ENCODE measurements around the gene GARRE1.

- TF ChIP-seq CTCF (IDR thresholded peaks at IDR 0.05; ENCODE audit: low read depth, low read length, missing input control) (no peak), GABPA (IDR thresholded peaks at IDR 0.05 in 1 of 2, conservative IDR thresholded peaks at IDR 0.05 in 1 of 2) (no peak), MAX (IDR thresholded peaks at IDR 0.05) (no peak)
- TF ChIP-seq, protein P1, sequence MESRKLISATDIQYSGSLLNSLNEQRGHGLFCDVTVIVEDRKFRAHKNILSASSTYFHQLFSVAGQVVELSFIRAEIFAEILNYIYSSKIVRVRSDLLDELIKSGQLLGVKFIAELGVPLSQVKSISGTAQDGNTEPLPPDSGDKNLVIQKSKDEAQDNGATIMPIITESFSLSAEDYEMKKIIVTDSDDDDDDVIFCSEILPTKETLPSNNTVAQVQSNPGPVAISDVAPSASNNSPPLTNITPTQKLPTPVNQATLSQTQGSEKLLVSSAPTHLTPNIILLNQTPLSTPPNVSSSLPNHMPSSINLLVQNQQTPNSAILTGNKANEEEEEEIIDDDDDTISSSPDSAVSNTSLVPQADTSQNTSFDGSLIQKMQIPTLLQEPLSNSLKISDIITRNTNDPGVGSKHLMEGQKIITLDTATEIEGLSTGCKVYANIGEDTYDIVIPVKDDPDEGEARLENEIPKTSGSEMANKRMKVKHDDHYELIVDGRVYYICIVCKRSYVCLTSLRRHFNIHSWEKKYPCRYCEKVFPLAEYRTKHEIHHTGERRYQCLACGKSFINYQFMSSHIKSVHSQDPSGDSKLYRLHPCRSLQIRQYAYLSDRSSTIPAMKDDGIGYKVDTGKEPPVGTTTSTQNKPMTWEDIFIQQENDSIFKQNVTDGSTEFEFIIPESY (IDR thresholded peaks at IDR 0.05), result no peak
These were observed 29.2 kb upstream of the GARRE1 start for GRCh38 chr19:34224996-34225658.
